GM23338 (cell line): ENCODE results near the gene TSPEAR. TPM values are rescaled to one million over a fixed set of nuclear protein-coding genes. Genes with fewer than 3 reads are reported as not detected.

Experiments
- ATAC-seq: fragments of 200-7000 bp; cut with Tn5 transposase; 3 replicates; pipeline ENCODE4 v1.9.1; 2020
- DNase-seq: peaks from one replicate; pipeline ENCODE4 v3.0.0-alpha.2; 2015; ENCODE audit warnings: low spot score
- H2AFZ ChIP-seq: fragments of 200-600 bp; sonication (generic); 2 replicates; pipeline ENCODE4 v1.8.0; 2016; ENCODE audit warnings: antibody characterized with exemption, mild to moderate bottlenecking, moderate library complexity
- H3F3A ChIP-seq: fragments of 200-600 bp; sonication (generic); replicated peaks from 2 replicates; pipeline ENCODE4 v1.8.0; 2017; ENCODE audit warnings: antibody characterized with exemption, mixed run types, low read depth
- H3K27ac ChIP-seq: fragments of 200-600 bp; sonication (generic); 2 replicates; pipeline ENCODE4 v1.6.1; 2016; ENCODE audit warnings: low read depth
- H3K27me3 ChIP-seq: fragments of 200-600 bp; sonication (generic); 2 replicates; pipeline ENCODE4 v1.8.0; 2016; ENCODE audit warnings: mild to moderate bottlenecking, mixed run types, moderate library complexity; ENCODE audit not compliant: insufficient read depth
- H3K36me3 ChIP-seq: fragments of 200-600 bp; sonication (generic); 2 replicates; pipeline ENCODE4 v1.8.0; 2016; ENCODE audit warnings: mild to moderate bottlenecking; ENCODE audit not compliant: insufficient read depth
- H3K4me1 ChIP-seq: fragments of 200-600 bp; sonication (generic); 2 replicates; pipeline ENCODE4 v1.8.0; 2016; ENCODE audit warnings: mild to moderate bottlenecking, moderate library complexity; ENCODE audit not compliant: insufficient read depth
- H3K4me2 ChIP-seq: fragments of 200-600 bp; sonication (generic); 2 replicates; pipeline ENCODE4 v1.7.1; 2017; ENCODE audit warnings: mixed run types
- H3K4me3 ChIP-seq: fragments of 200-600 bp; sonication (generic); 2 replicates; pipeline ENCODE4 v1.6.1; 2016; ENCODE audit warnings: mixed run types
- H3K79me2 ChIP-seq: fragments of 200-600 bp; sonication (generic); replicated peaks from 2 replicates; pipeline ENCODE4 v1.8.0; 2017; ENCODE audit warnings: mild to moderate bottlenecking; ENCODE audit not compliant: insufficient read depth
- H3K9me2 ChIP-seq: fragments of 200-600 bp; sonication (generic); 2 replicates; pipeline ENCODE4 v1.8.0; 2017; ENCODE audit not compliant: insufficient read depth
- H4K20me1 ChIP-seq: fragments of 200-600 bp; sonication (generic); replicated peaks from 2 replicates; pipeline ENCODE4 v1.8.0; 2017; ENCODE audit warnings: mild to moderate bottlenecking; ENCODE audit not compliant: insufficient read depth
- H3K27ac Mint-ChIP-seq: 2 replicates; pipeline ENCODE4 v1.8.0; 2020; ENCODE audit warnings: inconsistent platforms, mild to moderate bottlenecking, moderate library complexity, mixed read lengths
- H3K27me3 Mint-ChIP-seq: 3 replicates; pipeline ENCODE4 v1.8.0; 2022; ENCODE audit warnings: low read depth, mild to moderate bottlenecking, moderate library complexity, mixed read lengths, inconsistent platforms; ENCODE audit not compliant: insufficient read depth, poor library complexity
- H3K36me3 Mint-ChIP-seq: 3 replicates; pipeline ENCODE4 v1.8.0; 2021; ENCODE audit warnings: low read depth, mild to moderate bottlenecking, inconsistent platforms, moderate library complexity, mixed read lengths
- H3K4me1 Mint-ChIP-seq: 3 replicates; pipeline ENCODE4 v1.8.0; 2020; ENCODE audit warnings: mild to moderate bottlenecking, inconsistent platforms, mixed read lengths
- H3K4me3 Mint-ChIP-seq: 3 replicates; pipeline ENCODE4 v1.8.0; 2021; ENCODE audit warnings: moderate library complexity, mild to moderate bottlenecking, inconsistent platforms, mixed read lengths
- H3K9me3 Mint-ChIP-seq: 3 replicates; pipeline ENCODE4 v1.8.0; 2020; ENCODE audit warnings: moderate library complexity, mild to moderate bottlenecking, inconsistent platforms, mixed read lengths
- CREB1 ChIP-seq: fragments of 250-450 bp; sonication (Bioruptor Pico); IDR thresholded peaks from 2 replicates; pipeline ENCODE4 v1.5.0; 2020; ENCODE audit warnings: low read depth, mild to moderate bottlenecking, moderate library complexity
- ETS1 ChIP-seq: IDR thresholded peaks from 2 replicates; pipeline ENCODE4 v1.6.1; 2016; ENCODE audit warnings: antibody characterized with exemption
- EZH2 ChIP-seq: fragments of 200-600 bp; sonication (generic); IDR thresholded peaks from one replicate; pipeline ENCODE4 v1.8.0; 2017; ENCODE audit warnings: antibody characterized with exemption, mild to moderate bottlenecking, low read depth; ENCODE audit not compliant: unreplicated experiment
- EZH2phosphoT487 ChIP-seq: fragments of 200-600 bp; sonication (generic); IDR thresholded peaks from one replicate; pipeline ENCODE4 v1.8.1; 2018; ENCODE audit warnings: antibody characterized with exemption; ENCODE audit not compliant: unreplicated experiment
- JUNB ChIP-seq: IDR thresholded peaks from one replicate; pipeline ENCODE4 v1.6.1; 2016; ENCODE audit warnings: antibody characterized with exemption; ENCODE audit not compliant: unreplicated experiment
- POLR2AphosphoS5 ChIP-seq: IDR thresholded peaks from 2 replicates; pipeline ENCODE4 v1.6.1; 2016; ENCODE audit warnings: antibody characterized with exemption, low read depth
- REST ChIP-seq: IDR thresholded peaks from one replicate; pipeline ENCODE4 v1.6.1; 2018; ENCODE audit warnings: antibody characterized with exemption; ENCODE audit not compliant: unreplicated experiment
- STAT1 ChIP-seq: IDR thresholded peaks from one replicate; pipeline ENCODE4 v1.6.1; 2016; ENCODE audit warnings: antibody characterized with exemption; ENCODE audit not compliant: unreplicated experiment
- ZNF114 ChIP-seq: fragments of 250-450 bp; sonication (Bioruptor Pico); IDR thresholded peaks from 2 replicates; pipeline ENCODE4 v1.5.0; 2020; ENCODE audit warnings: mild to moderate bottlenecking, moderate library complexity
- ZNF331 ChIP-seq: fragments of 250-450 bp; sonication (Bioruptor Pico); IDR thresholded peaks from 2 replicates; pipeline ENCODE4 v1.5.0; 2020; ENCODE audit warnings: low read depth, mild to moderate bottlenecking, moderate library complexity
- polyA plus RNA-seq: library from polyadenylated mRNA; unstranded; fragments of >200 nt; fragmentation: Nextera tagmentation; extraction: Ambion mirVana; gene quantifications from 2 replicates; pipeline ENCODE4 v1.2.1, GENCODE V29; 2016
- total RNA-seq: library from RNA; depleted of rRNA; stranded (reverse); fragments of >200 nt; shearing (Covaris generic); gene quantifications from 2 replicates; pipeline ENCODE4 v1.2.3, GENCODE V29; 2014

TSPEAR gene
- total and polyA plus RNA-seq, 2 experiments from 2014 or later, result 0.35 to 0.92 TPM

- TF ChIP-seq ZNF331, result no peak
- no peak for TF ChIP-seq ZNF114
- TF ChIP-seq ETS1, result no peak
- TF ChIP-seq EZH2, result no peak
- TF ChIP-seq REST, result no peak
- no peak for TF ChIP-seq JUNB
Measured at GRCh38 chr21:44530903-44531605, 180.3 kb downstream of the TSPEAR start (continued).

- H3K4me3 ChIP-seq, result no peak overlapping the region
- Mint-ChIP-seq H3K36me3 (no peaks in the 10 kb centered on the region), H3K9me3 (peaks cover 4% of the 10 kb centered on the region; the same call in 1 of the 3 replicates), H3K27ac (no peak overlapping the region), H3K4me3 (no peak overlapping the region), H3K4me1 (peaks cover 3% of the 10 kb centered on the region; the same call in 2 of the 3 replicates), H3K27me3 (peaks cover 6% of the 10 kb centered on the region)
- no peak overlapping the region for H2AFZ ChIP-seq
- H3K4me2 ChIP-seq, result no peak overlapping the region
- no peaks in the 10 kb centered on the region for H3K79me2 ChIP-seq
- TF ChIP-seq STAT1 (no peak), CREB1 (CRISPR knock-in tag) (no peak), POLR2AphosphoS5 (no peak), ETS1 (no peak), EZH2phosphoT487 (no peak)
- H3F3A ChIP-seq, result no peaks in the 10 kb centered on the region
- H3K9me2 ChIP-seq, result 0 out of 2 replicates have a peak, but pooled peaks cover 2% of the 10 kb centered on the region
- no peaks in the 10 kb centered on the region for H3K27me3 ChIP-seq
- ATAC-seq, result no peak
- DNase-seq, result no peak
- H3K27ac ChIP-seq, result no peak overlapping the region
- no peaks in the 10 kb centered on the region for H3K4me1 ChIP-seq
- H4K20me1 ChIP-seq, result no peaks in the 10 kb centered on the region
- no peaks in the 10 kb centered on the region for H3K36me3 ChIP-seq
Measured at GRCh38 chr21:44530221-44530902, 181.0 kb downstream of the TSPEAR start.
